ENCODE data around the gene PDCD7.

GRCh38 chr15:65081270-65081669 lies 52.3 kb downstream of the PDCD7 start:
- TF ChIP-seq KAT7 (CRISPR knock-in tag; IDR thresholded peaks at IDR 0.05; ENCODE audit: borderline replicate concordance), result no peak
- TF ChIP-seq, protein P1, sequence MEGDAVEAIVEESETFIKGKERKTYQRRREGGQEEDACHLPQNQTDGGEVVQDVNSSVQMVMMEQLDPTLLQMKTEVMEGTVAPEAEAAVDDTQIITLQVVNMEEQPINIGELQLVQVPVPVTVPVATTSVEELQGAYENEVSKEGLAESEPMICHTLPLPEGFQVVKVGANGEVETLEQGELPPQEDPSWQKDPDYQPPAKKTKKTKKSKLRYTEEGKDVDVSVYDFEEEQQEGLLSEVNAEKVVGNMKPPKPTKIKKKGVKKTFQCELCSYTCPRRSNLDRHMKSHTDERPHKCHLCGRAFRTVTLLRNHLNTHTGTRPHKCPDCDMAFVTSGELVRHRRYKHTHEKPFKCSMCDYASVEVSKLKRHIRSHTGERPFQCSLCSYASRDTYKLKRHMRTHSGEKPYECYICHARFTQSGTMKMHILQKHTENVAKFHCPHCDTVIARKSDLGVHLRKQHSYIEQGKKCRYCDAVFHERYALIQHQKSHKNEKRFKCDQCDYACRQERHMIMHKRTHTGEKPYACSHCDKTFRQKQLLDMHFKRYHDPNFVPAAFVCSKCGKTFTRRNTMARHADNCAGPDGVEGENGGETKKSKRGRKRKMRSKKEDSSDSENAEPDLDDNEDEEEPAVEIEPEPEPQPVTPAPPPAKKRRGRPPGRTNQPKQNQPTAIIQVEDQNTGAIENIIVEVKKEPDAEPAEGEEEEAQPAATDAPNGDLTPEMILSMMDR (IDR thresholded peaks at IDR 0.05), result no peak
- no peak for TF ChIP-seq CBFB (CRISPR knock-in tag; IDR thresholded peaks at IDR 0.05; ENCODE audit: low read depth)
- peak; percentile 45 for TF ChIP-seq USF2 (CRISPR knock-in tag; IDR thresholded peaks at IDR 0.05)
- TF ChIP-seq NFYB (CRISPR knock-in tag; conservative IDR thresholded peaks at IDR 0.05; ENCODE audit: low read depth), result no peak
- no peak for TF ChIP-seq RELA (CRISPR knock-in tag; IDR thresholded peaks at IDR 0.05; ENCODE audit: borderline replicate concordance)
